ENCODE results near the gene SERPINA10.

SERPINA10 gene

GRCh38 chr14:94340533-94340932, 47.5 kb upstream of the SERPINA10 start:
- DNase-seq (ENCODE audit: low read depth in 1 of 2, low spot score in 1 of 2): no peak
- H3K4me3 ChIP-seq (replicated peaks; ENCODE audit: insufficient read depth, low read length): no peak overlapping the region
- H3K27me3 ChIP-seq (ENCODE audit: insufficient read depth, poor library complexity, severe bottlenecking): no peaks in the 10 kb centered on the region

GRCh38 chr14:94338023-94338422, 45.0 kb upstream of the SERPINA10 start:
- DNase-seq (ENCODE audit: low read depth in 1 of 2, low spot score in 1 of 2): no peak
- TF ChIP-seq SPI1 (IDR thresholded peaks at IDR 0.05; ENCODE audit: borderline replicate concordance, low read depth): peak; percentile 10; the same call in 1 of the 2 replicates
- no peak for TF ChIP-seq POLR2AphosphoS5 (IDR thresholded peaks at IDR 0.05; ENCODE audit: low read depth)
- TF ChIP-seq CTCF (IDR thresholded peaks at IDR 0.05; ENCODE audit: insufficient read depth, low read length): no peak
- TF ChIP-seq REST (IDR thresholded peaks at IDR 0.05; ENCODE audit: insufficient replicate concordance, low read depth): no peak
- H3K27ac ChIP-seq (replicated peaks): no peak overlapping the region
- H3K4me3 ChIP-seq (replicated peaks; ENCODE audit: insufficient read depth, low read length): no peak overlapping the region
- H3K27me3 ChIP-seq (ENCODE audit: insufficient read depth, poor library complexity, severe bottlenecking): peaks cover 1% of the 10 kb centered on the region

More at GRCh38 chr14:94340533-94340932, 47.5 kb upstream of the SERPINA10 start:
- no peak for TF ChIP-seq SPI1 (IDR thresholded peaks at IDR 0.05; ENCODE audit: borderline replicate concordance, low read depth)
- no peak for TF ChIP-seq POLR2AphosphoS5 (IDR thresholded peaks at IDR 0.05; ENCODE audit: low read depth)
- TF ChIP-seq CTCF (IDR thresholded peaks at IDR 0.05; ENCODE audit: insufficient read depth, low read length): no peak
- TF ChIP-seq GABPA (IDR thresholded peaks at IDR 0.05; ENCODE audit: low read depth): no peak
- no peak for TF ChIP-seq REST (IDR thresholded peaks at IDR 0.05; ENCODE audit: insufficient replicate concordance, low read depth)
- H3K27ac ChIP-seq (replicated peaks): no peak overlapping the region

GRCh38 chr14:94337274-94337673, 44.2 kb upstream of the SERPINA10 start:
- TF ChIP-seq CTCF (IDR thresholded peaks at IDR 0.05; ENCODE audit: insufficient read depth, low read length): no peak
- no peak for TF ChIP-seq GABPA (IDR thresholded peaks at IDR 0.05; ENCODE audit: low read depth)
- no peak for TF ChIP-seq REST (IDR thresholded peaks at IDR 0.05; ENCODE audit: insufficient replicate concordance, low read depth)
- no peak for TF ChIP-seq SPI1 (IDR thresholded peaks at IDR 0.05; ENCODE audit: borderline replicate concordance, low read depth)
- TF ChIP-seq POLR2AphosphoS5 (IDR thresholded peaks at IDR 0.05; ENCODE audit: low read depth): no peak
- Histone ChIP-seq H3K27ac (replicated peaks) (no peak overlapping the region), H3K27me3 (ENCODE audit: insufficient read depth, poor library complexity, severe bottlenecking) (peaks cover 2% of the 10 kb centered on the region), H3K4me3 (replicated peaks; ENCODE audit: insufficient read depth, low read length) (no peak overlapping the region)
- DNase-seq (ENCODE audit: low read depth in 1 of 2, low spot score in 1 of 2): no peak

All from HL-60 (cell line).